ENCODE measurements around the gene OR2H2. TPM values are rescaled to one million over a fixed set of nuclear protein-coding genes. Genes with fewer than 3 reads are reported as not detected.

OR2H2 gene
- total RNA-seq, 1 donor: not detected

- Histone ChIP-seq H3K9me3 (ENCODE audit: low read depth, low read length) (no peaks in the 10 kb centered on the region), H3K27me3 (ENCODE audit: insufficient read depth, low read length) (no peaks in the 10 kb centered on the region), H2AFZ (ENCODE audit: low read length) (no peak overlapping the region), H3K4me1 (ENCODE audit: insufficient read depth, low read length) (peaks cover 24% of the 10 kb centered on the region), H3K79me2 (ENCODE audit: insufficient read depth, low read length) (peaks cover 3% of the 10 kb centered on the region), H4K20me1 (ENCODE audit: insufficient read depth, low read length) (peaks cover 12% of the 10 kb centered on the region), H3K4me2 (ENCODE audit: insufficient read depth, low read length) (peak overlapping the region; percentile 90), H3K27ac (ENCODE audit: low read depth, low read length) (no peak overlapping the region), H3K36me3 (ENCODE audit: insufficient read depth, low read length) (no peaks in the 10 kb centered on the region), H3K4me3 (ENCODE audit: insufficient read depth, low read length) (no peak overlapping the region)
- peak; percentile 87 for DNase-seq (ENCODE audit: insufficient read length, low spot score, missing footprints)
- TF ChIP-seq, protein P1, sequence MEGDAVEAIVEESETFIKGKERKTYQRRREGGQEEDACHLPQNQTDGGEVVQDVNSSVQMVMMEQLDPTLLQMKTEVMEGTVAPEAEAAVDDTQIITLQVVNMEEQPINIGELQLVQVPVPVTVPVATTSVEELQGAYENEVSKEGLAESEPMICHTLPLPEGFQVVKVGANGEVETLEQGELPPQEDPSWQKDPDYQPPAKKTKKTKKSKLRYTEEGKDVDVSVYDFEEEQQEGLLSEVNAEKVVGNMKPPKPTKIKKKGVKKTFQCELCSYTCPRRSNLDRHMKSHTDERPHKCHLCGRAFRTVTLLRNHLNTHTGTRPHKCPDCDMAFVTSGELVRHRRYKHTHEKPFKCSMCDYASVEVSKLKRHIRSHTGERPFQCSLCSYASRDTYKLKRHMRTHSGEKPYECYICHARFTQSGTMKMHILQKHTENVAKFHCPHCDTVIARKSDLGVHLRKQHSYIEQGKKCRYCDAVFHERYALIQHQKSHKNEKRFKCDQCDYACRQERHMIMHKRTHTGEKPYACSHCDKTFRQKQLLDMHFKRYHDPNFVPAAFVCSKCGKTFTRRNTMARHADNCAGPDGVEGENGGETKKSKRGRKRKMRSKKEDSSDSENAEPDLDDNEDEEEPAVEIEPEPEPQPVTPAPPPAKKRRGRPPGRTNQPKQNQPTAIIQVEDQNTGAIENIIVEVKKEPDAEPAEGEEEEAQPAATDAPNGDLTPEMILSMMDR (IDR thresholded peaks at IDR 0.05; ENCODE audit: extremely low read depth, low read depth, low read length): no peak
These were observed 44.6 kb downstream of the OR2H2 start for GRCh38 chr6:29629571-29629970.

- H3K4me3 ChIP-seq (ENCODE audit: insufficient read depth, low read length): no peak overlapping the region
- no peak overlapping the region for H3K4me2 ChIP-seq (ENCODE audit: insufficient read depth, low read length)
- DNase-seq (ENCODE audit: insufficient read length, low spot score, missing footprints): peak; percentile 3
- H3K79me2 ChIP-seq (ENCODE audit: insufficient read depth, low read length): peaks cover 3% of the 10 kb centered on the region
- H4K20me1 ChIP-seq (ENCODE audit: insufficient read depth, low read length): peaks cover 12% of the 10 kb centered on the region
- H3K27me3 ChIP-seq (ENCODE audit: insufficient read depth, low read length): no peaks in the 10 kb centered on the region
- no peak overlapping the region for H2AFZ ChIP-seq (ENCODE audit: low read length)
- no peak overlapping the region for H3K27ac ChIP-seq (ENCODE audit: low read depth, low read length)
- TF ChIP-seq, protein P1 (IDR thresholded peaks at IDR 0.05; ENCODE audit: extremely low read depth, low read depth, low read length): no peak
- H3K4me1 ChIP-seq (ENCODE audit: insufficient read depth, low read length): peaks cover 24% of the 10 kb centered on the region
- no peaks in the 10 kb centered on the region for H3K36me3 ChIP-seq (ENCODE audit: insufficient read depth, low read length)
- no peaks in the 10 kb centered on the region for H3K9me3 ChIP-seq (ENCODE audit: low read depth, low read length)
These were observed 45.4 kb downstream of the OR2H2 start for GRCh38 chr6:29630315-29630714.

DNA sequence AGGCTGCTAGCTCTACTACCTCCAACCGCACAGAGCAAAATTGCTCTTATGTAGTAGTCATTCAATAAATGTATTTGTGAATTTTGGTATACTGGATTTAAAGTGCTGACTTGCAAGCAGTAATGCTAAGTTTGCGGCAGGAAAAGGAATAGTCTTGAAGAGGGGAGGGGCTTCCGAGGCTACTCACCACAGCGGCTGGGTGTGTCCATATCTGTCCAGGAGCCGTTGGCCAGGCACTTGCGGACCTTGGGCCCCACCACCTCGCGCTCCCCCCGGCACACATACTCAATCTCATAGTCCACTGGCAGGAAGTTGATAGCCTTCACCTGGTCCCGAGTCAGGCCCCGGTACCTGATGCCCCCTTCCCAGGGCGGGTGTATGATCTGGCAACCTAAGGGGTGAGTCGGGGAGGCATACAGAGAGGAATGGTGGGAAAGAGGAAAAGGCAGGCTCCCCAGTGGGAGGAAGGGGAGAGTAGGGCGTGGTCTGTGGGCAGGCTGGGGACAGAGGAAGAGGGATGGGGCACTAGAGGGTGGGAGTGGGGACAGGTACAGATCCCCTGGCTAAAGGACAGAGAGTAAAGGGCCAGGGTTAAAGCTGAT lies 46.4 kb downstream of the OR2H2 start:
- Histone ChIP-seq H3K79me2 (ENCODE audit: insufficient read depth, low read length) (peaks cover 3% of the 10 kb centered on the region), H2AFZ (ENCODE audit: low read length) (no peak overlapping the region), H3K4me3 (ENCODE audit: insufficient read depth, low read length) (no peak overlapping the region), H3K27ac (ENCODE audit: low read depth, low read length) (no peak overlapping the region), H3K27me3 (ENCODE audit: insufficient read depth, low read length) (no peaks in the 10 kb centered on the region), H3K9me3 (ENCODE audit: low read depth, low read length) (no peaks in the 10 kb centered on the region), H3K36me3 (ENCODE audit: insufficient read depth, low read length) (no peaks in the 10 kb centered on the region), H4K20me1 (ENCODE audit: insufficient read depth, low read length) (peaks cover 7% of the 10 kb centered on the region), H3K4me2 (ENCODE audit: insufficient read depth, low read length) (peak overlapping the region; percentile 89), H3K4me1 (ENCODE audit: insufficient read depth, low read length) (peaks cover 24% of the 10 kb centered on the region)
- DNase-seq (ENCODE audit: insufficient read length, low spot score, missing footprints): peak; percentile 61
- TF ChIP-seq, protein P1 (IDR thresholded peaks at IDR 0.05; ENCODE audit: extremely low read depth, low read depth, low read length): no peak

DNA sequence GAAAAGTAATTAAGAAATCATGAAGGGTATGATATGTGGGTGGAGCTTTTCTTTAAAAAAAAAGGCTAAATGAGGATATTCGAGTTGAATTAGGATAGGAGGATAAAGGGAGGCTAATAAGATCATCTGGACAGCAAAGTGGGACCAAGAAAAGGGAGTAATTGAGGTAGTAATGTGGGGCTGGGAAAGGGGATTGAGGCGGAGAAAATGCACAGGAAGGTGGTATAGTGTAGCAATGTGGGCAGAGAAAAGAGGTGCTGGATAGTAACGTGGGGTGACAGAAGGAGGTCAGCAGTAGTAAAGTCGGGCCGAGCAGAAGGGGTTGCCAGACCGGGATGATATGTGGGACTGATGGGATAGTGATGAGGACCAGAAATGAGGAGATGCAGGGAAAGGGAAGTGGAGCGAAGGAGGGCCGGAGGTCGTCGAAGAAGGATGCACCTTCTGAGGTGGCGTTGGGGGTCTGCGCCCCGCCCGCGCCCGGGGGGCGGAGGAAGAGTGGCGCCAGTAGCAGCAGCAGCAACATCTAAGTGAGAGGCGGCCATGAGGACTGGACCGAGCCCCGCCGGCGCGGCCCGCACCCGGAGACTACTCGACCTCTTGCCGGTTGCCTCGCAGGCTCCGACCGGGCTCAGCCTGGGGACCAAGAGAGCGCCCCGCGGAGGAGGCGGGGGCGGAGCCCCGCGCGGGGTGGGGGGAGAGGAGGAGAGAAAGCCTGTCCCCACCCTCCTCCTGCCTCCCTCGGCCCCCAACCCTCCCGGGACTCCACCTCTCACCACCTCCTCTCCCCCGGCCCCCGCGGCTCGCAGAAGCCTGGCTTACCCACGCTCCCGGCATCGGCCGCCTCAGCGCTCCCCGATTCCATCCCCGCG lies 47.2 kb downstream of the OR2H2 start:
- Histone ChIP-seq H3K4me2 (ENCODE audit: insufficient read depth, low read length) (peak overlapping the region; percentile 89), H3K27me3 (ENCODE audit: insufficient read depth, low read length) (no peaks in the 10 kb centered on the region), H4K20me1 (ENCODE audit: insufficient read depth, low read length) (peaks cover 7% of the 10 kb centered on the region), H3K36me3 (ENCODE audit: insufficient read depth, low read length) (no peaks in the 10 kb centered on the region), H3K9me3 (ENCODE audit: low read depth, low read length) (no peaks in the 10 kb centered on the region), H3K4me1 (ENCODE audit: insufficient read depth, low read length) (peaks cover 24% of the 10 kb centered on the region), H2AFZ (ENCODE audit: low read length) (peak overlapping the region; percentile 68), H3K79me2 (ENCODE audit: insufficient read depth, low read length) (peaks cover 3% of the 10 kb centered on the region), H3K27ac (ENCODE audit: low read depth, low read length) (no peak overlapping the region), H3K4me3 (ENCODE audit: insufficient read depth, low read length) (peak overlapping the region; percentile 78)
- DNase-seq (ENCODE audit: insufficient read length, low spot score, missing footprints): peak; percentile 89
- TF ChIP-seq, protein P1 (IDR thresholded peaks at IDR 0.05; ENCODE audit: extremely low read depth, low read depth, low read length): no peak

Data from osteoblast (primary cell).